NCI-H226 (cell line): ENCODE results near the gene VWC2L.

Source experiments
- DNase-seq: peaks from one replicate; pipeline ENCODE4 v3.0.0-alpha.2; 2015

The VWC2L gene

DNA sequence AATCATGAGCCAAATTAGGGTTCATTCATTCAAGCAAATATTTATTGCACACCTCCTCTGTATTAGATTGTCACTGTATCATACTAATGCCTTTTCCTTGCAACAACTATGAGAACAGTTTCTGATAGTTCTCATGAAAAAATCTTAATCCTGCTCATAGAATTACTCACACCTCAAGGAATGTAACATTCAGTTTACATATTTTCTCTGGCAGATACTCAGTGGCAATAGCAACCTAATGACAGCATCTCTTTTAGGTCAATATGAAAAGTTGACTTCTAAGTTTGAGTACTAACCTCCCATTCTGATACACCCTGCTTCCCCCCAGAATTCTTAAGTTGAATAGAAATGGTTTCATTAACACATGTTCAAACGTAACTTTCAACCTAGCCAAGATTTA lies 132.0 kb downstream of the VWC2L start:
- DNase-seq, result peak; percentile 31

DNA sequence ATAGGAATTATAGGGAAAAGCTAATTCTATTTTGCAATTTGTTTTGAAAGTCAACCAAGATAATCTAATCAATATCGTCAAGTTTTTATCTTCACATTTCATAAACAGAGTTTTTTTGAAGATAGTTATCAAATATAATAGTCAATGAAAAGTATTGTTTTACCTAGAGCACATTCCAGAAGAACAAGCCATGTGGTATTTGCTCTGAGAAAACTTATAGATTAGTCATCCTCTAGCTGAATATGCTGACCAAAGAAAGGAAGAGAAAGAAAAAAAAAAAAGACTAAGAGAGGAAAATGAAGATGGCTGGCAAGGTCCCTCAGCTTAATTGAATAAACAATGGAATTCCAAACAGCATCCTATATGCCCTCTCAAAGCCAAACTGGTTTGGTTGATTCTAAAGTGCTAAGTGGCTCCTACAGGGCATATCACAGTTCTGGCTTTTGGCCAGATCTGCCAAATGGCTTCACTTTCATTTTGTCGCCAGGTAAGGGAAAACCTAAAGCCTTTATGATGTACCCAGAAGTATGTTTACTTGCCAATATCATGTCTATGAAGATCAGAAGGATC lies 132.6 kb downstream of the VWC2L start:
- peak; percentile 11 for DNase-seq

DNA sequence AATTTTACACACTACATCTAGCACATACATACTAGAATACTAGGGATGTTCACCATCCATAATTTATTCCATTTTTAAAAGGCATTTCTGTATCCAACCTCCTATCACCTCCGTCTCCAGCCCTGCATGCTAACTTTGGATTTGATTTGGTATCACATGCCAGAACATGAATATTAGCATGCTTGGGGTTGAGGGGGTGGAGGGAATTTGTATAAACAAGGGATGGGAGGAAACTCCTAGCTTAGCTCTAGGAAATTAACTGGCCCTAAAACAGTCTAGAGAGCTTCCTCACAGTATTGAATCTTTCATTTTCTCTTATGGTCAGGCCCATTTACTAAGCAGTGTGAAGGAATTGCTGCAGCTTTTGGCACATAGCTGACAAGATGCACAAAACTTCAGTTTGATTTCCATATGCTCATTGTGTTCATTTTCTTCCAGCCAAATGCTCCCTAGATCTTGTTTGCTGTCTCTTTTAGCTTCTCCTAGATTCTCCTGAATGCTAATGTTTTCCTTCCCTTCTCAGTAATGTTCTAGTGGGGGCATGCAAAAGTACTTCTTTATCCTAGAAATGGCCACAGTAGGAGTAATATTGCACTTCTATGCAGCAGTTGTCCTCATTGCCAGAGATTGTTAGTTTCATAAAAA lies 135.2 kb downstream of the VWC2L start:
- no peak for DNase-seq

DNA sequence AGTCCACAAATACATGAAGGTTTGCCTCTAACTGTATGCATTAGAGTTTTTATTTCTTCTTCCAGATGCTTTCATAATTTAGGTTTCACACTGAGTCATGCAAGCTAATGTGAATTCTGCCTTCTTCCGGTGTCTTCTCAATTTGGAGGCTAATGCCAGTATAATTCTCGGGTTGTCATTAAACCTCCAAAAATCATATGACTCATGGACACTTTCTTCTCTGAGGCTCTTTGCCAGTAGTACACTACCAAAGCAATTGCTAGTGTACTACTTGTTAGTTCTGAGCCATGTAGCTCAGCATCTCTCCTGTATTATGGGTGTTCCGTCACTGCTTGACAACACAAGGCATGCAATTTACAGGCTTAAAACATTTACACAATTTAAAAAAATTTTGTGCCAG lies 137.1 kb downstream of the VWC2L start:
- DNase-seq, result no peak

DNA sequence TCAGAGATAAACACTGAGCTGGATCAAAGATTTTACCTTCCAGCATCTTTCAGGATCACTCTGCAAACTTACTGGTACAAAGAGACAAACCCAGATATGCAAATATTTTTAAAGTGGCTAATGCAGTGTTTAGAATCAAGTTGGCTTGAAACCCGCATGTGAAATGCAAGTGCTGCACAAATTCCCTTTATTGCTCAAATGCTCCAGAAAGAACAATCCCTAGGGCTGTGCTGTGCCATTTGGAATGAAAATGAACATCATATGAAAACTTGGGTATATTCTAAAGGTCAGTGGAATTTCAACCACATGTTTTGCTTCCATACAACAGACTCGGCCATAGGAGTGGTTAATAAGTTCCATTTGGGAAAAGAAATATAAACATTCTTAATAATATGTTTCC lies 139.1 kb downstream of the VWC2L start:
- no peak for DNase-seq

DNA sequence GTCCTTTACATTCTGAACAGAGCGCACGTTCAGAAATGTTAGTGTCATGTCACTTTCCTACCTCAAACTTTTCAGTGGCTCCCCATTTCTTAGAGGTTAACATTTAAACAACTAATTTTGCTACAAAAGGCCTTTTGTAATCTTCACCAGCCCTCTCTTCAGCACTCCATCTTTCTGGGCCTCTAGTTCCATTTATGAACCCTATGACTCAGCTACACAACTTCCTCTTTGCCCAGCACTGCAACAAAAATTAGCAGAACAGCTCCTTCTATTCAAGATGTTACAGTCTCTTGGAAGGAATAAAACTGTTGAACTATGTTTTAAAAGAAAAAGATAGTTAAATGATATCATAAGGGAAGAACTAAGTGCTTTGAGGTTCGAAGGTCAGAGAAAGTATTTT lies 139.9 kb downstream of the VWC2L start:
- DNase-seq, result no peak

DNA sequence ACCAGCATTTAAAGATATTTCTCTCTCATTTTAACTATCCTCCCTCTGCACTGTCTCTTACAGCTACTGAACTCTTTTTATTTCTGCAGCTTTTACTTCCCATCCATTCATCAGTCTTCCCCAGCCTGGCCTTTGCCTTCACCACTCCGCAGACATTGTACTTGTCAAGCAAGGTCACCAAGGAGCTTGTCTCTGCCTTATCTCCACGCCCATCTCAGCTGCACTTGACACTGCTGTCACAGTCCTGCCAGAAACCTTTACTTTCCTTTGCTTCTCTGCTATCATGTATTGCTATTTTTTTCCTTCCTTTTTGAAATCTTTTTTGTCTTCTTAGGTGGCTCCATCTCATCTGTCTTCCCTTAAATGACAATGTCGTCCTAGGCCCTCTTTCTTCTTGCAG lies 147.0 kb downstream of the VWC2L start:
- no peak for DNase-seq

DNA sequence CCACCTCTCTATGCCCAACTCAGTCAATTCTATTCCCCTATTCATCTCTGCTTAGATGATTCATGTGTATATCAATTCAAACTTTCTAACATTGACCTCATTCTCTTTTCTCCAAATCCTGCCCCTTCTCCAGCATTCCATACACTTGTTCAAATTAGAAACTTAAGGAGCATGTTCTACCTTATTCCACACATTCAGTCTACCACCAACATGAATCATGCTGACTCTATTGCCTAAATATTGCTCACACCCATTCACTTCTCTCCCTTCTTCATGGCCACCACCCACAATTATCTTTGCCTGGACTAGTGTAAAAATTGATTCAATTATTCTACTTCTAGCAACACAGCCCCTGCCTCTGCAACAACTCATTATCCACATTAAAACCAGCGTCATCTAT lies 147.5 kb downstream of the VWC2L start:
- DNase-seq, result no peak

DNA sequence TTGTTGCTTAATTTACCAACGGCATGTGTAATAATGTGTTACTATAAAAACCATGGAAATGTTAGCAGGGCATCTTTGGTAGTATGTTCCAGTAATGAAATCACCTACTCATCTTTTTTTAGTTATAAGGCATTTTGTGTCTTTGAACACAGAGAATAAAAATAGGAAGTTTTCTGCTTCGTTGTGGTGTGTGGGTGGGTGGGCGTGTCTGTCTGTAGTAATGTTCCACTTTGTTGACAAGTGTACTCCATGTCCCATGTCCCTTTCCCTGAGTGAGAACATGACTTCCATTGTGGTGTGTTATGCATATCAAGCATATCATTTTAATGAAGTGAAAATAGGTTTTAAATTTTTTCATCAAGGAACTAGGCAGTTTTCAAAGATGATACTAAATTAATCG lies 149.3 kb downstream of the VWC2L start:
- DNase-seq, result no peak

DNA sequence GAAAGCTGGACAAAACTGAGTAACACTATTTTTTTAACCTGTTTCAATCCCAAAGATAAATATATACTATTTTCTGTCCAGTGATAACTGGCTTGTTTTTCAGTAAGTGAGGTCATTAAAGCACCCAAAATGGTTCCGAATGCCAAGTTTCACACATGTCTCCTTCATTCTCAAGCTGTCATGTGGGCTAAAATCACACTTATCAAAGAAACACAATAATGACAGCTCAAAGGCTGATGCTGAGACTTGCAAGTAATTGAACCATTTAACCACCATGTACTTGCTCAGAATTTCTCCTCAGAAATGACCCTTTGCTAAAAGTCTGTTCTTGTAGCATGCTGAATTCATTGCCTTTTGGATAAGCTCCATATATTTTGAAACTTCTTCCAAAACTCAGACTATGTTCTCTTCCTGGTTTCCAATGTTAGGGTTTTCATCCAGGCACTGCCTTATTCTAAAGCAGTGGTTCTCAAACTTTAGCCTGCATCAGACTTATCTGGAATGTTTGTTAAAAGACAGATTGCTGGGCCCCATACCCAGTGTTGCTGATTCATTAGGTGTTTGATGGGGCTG lies 149.8 kb downstream of the VWC2L start:
- no peak for DNase-seq

DNA sequence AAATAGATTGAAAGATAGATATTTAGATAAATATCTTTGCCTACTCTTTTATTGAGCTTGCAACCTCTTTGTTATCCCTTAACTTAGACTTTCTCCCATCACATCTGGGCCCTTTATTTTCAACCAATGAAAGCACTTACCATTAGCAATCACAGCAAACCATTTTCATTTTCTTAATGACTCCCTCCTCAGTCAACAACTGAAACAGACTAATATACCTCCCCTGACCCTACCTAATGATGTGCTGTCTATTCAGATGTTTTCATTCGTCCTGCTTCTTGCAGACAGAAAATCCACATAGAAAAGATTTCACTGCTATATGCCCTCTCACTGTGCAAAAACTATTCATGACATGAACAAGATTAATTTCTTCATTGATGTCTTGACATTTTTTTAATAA lies 154.4 kb downstream of the VWC2L start:
- no peak for DNase-seq

DNA sequence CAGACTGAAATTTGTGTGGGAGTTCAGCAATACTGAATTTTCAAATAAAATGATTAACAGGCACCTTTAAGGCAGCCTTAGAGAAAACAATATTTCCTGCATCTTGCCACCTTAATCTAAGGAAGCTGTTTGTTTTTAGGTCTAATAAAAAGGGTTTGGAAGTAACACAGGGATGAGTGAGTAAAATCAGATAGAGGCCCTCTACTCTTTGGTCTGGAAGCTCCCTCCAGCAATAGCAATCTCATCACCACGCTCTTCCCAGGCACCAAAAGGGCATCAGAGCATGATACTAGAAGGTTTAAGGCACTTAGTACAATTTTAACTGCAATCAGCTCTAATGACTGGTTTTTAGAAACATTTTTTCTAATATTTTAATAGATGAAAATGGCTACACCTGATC lies 155.6 kb downstream of the VWC2L start:
- DNase-seq, result no peak

DNA sequence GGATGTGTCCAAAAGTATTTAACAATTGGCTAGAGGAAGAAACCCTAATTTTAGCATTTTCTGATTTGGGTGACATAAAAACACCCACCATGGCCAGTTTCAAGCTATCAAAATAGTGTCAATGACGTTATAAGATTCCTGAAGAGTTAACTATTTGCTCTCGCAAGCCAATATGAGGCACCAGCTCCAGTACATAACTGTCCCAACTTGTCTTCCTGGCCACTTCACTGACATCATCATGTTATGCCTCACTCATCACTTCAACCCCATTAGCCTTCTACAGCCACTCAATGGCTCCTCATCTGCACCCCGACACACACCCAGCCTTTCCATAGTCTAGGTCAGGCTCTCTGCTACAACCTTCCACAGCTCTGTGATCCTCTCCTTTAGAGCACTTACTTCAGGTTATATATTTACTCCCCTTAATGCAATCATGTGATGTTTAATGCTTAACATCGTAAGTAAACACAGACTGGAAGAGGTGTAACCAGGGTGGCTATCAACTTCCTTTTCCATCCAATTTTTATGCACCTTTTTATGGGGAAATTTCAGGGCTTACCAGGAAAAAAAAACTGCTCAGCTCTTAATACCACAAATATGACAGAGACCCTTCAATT lies 158.7 kb downstream of the VWC2L start:
- DNase-seq, result no peak

DNA sequence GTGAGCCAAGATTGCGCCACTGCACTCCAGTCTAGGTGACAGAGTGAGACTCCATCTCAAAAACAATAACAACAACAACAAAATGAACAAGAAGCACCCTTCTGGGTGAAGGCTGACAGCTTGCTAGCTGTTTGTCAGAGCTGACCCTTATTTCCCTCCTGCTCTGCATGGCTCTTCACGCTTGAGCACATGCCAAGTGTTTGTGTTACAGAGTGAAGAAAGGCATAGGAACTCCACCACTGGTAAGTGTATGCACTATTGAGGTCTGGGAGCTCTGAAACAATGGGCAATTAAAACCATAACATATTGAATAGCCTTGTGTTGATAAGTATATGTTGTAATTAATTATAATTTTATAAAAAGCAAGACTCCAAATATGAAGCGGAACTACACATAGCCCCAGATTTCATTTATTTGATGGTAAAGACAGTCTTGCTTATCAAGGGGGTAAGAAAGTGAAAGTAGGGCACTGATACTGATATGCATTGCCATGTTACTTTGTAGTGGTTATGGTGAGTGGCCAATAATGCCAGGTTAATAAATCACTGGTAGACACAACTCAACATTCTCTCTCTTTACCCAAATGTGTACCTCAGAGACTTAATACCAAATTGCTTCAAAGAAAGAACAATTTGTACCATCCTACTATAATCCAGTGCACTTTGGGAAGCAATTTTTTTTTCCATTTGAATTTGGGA lies 163.4 kb downstream of the VWC2L start:
- DNase-seq, result no peak

DNA sequence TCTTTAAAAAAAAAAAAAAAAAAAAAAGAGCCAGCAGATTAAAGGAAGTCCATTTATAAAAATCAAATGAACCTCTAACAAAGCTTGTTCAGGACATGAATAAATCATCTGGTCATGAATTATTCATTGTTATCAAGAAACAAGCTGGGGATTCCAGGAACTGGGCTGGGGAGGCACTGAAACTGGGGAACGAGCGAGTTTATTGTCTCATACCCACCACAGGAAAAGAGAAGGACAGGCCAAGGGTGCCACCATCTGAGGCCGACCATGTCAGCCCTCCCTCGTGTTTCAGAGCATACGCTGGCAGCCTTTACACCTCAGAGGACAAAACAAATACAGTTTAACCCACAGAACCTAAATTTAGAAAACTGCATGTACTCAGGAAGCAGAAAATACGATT lies 164.2 kb downstream of the VWC2L start:
- DNase-seq, result no peak

DNA sequence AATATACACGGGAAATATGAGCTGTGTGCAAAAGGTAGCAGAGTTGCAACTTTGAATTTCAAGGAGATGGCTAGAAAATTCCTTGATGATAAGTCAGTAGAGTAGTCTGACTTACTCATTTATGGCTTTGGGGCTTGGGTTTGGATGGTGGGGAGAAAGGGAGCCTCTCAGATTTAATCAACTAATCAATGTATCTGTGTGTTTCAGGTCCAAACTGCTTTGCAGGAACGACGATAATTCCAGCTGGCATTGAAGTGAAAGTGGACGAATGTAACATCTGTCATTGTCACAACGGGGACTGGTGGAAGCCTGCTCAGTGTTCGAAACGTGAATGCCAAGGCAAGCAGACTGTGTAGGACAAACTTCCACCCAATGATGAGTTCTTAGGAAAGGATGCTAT lies 164.6 kb downstream of the VWC2L start:
- DNase-seq, result no peak

DNA sequence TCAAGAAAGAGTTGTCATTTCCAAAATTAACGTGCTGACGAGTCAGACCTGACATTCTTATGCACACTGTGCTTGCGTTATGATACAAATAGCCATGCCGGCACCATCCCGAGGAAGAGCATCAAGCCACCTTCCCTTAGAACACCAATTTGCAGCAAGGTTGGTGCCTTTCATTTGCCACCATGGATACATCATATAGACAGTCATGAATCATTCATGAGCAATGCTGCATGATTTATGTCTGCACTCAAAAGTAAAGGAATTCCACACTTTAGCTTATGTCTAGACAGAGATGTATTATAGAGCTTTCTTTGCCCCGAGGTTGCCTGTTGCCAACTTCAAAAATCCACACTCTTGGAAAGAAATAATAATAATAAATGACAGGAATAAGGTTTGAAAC lies 166.9 kb downstream of the VWC2L start:
- DNase-seq, result no peak

DNA sequence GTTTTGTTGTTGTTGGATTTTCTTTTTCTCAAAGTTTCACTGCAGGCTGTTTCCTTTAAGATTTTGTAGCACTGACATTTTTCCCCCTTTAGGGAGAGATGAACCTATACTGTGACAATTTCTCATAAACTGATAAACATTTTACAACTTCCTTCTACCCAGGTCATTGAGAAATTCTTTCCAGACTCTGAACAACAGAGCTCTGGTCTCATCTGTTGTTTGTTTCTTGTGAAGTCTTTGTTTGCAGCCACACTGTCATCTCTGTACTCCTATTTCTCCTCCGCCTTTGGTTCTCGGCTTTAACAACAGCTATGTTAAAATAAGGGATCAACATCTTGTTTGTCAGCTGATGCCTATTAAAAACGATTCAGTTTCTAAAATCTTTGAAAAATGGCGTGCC lies 167.6 kb downstream of the VWC2L start:
- no peak for DNase-seq

DNA sequence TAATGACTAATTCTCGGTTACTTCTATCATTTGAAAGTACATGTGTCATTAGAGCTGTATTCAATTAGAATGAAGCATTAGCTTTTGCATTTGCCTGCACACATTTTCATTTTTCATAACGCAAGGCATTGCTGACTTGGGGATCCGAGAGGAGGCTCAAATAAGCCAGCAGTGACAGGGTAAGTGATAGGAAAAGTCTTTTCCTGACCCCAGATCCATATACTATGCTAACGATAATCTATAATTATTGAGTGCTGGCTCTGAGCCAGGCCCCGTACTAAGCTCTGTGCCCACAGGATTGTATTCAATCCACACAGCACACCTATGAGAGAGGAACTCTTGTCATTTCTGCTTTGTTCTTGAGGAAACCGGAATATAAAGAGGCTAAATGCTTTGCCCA lies 168.2 kb downstream of the VWC2L start:
- DNase-seq, result no peak

DNA sequence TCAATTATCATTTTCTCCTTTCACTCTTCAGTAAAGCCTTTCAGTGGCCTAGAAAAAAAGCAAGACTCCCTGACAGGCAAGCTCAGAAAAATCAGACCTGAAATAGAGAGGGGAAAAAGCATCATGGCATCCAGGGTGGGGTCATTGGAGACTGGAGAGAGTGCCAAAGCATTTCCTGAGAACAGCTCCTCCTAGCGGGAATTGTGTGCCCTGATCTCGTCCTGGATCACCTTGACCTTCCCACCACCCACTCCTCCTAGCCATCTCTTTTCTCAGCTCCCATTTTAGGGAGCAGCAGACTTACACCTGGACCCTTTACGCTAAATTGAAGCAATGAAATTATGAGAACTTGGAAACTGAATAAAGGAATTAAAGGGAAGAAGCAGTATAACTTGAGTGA lies 176.6 kb downstream of the VWC2L start:
- DNase-seq, result no peak

DNA sequence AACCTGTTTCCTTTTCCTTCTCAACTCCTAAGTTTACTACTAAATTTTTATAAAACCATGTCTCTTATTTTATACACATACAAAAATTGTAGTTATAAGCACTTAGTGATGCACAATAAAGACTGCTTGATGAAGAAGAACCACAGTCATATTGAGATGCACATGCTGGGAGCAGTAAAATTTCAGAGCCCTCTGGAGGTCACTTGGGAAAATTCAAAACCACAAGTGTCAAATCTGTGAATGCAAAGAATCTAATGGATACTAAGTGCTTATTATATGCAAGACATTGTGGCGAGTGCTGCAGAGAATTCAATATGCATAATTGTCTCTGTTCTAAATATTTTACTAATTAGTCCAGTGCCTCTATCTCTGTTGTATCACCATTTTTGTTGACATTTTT lies 180.5 kb downstream of the VWC2L start:
- no peak for DNase-seq

DNA sequence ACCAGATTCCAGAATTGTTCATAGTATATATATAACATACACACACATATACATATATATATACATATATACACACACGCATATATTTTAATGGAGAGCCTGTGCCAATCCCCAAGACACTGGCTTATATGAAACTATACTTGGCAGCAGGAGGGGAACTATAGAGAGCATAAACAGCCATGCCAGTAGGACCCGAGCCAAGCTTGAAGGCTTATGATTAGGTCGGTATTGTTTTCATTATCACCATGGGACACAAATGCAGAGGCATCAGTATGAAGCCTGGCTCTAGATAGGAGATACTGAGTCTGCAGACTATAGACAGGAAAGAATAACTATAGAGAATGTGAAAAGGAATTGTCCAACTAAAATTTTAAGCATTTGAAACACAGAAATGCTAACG lies 181.2 kb downstream of the VWC2L start:
- no peak for DNase-seq

DNA sequence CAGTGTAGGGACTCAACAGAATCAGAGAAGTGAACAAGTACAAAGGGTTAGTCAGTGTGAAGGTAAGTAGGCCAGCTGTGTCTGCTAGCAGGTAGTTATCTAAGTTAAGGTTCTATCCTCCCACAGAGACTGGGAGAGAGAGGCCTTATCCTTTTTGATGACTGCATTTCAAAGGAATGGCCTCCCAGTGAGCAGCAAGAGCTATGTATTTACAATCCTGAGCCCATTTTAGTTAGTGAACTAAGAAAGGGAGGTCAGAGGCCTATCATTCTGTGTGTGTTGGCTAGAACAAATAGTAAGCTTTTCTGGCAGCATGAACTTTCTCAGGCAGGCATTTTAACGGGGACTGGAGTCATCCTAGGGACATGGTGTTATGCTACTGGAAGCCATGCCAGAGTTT lies 182.9 kb downstream of the VWC2L start:
- DNase-seq, result peak; percentile 90
